ENCODE results near the gene CHMP2A. TPM values are rescaled to one million over a fixed set of nuclear protein-coding genes. Genes with fewer than 3 reads are reported as not detected.

Gene CHMP2A
- total RNA-seq, 4 donors from 2014 or later, result 79.2 to 115 (median 101) TPM

GRCh38 chr19:58555920-58556621, 1.2 kb upstream of the CHMP2A start:
- Histone ChIP-seq H3K4me3 (no peak overlapping the region), H3K4me1 (peaks cover 0 to 46% (median 27%) of the 10 kb centered on the region in 4 donors), H3K27ac (peak overlapping the region in 3 of 4 donors; percentile 89 to 100 (median 89)), H3K27me3 (no peaks in the 10 kb centered on the region), H3K36me3 (peaks cover 0 to 37% (median 0%) of the 10 kb centered on the region in 3 donors), H3K9me3 (no peaks in the 10 kb centered on the region)
- TF ChIP-seq CTCF (IDR thresholded peaks at IDR 0.05) (no peak), POLR2A (IDR thresholded peaks at IDR 0.05) (no peak)
- no peak for DNase-seq

- H3K4me3 ChIP-seq, result peak overlapping the region; percentile 67 to 79 (median 74)
- no peaks in the 10 kb centered on the region for H3K27me3 ChIP-seq
- DNase-seq, result no peak
- no peaks in the 10 kb centered on the region for H3K9me3 ChIP-seq
- peak overlapping the region; percentile 89 to 100 (median 90) for H3K27ac ChIP-seq
- peaks cover 0 to 44% (median 0%) of the 10 kb centered on the region in 3 donors for H3K36me3 ChIP-seq
- no peak for TF ChIP-seq CTCF (IDR thresholded peaks at IDR 0.05)
- TF ChIP-seq POLR2A (IDR thresholded peaks at IDR 0.05), result no peak
- H3K4me1 ChIP-seq, result peaks cover 0 to 46% (median 27%) of the 10 kb centered on the region in 4 donors
These were observed 522 bp upstream of the CHMP2A start for GRCh38 chr19:58555369-58555885.

GRCh38 chr19:58553799-58554493, 959 bp downstream of the CHMP2A start:
- Histone ChIP-seq H3K4me1 (peaks cover 0 to 38% (median 22%) of the 10 kb centered on the region in 4 donors), H3K9me3 (no peaks in the 10 kb centered on the region), H3K36me3 (peaks cover 0 to 58% (median 0%) of the 10 kb centered on the region in 3 donors), H3K27ac (peak overlapping the region; percentile 89 to 100 (median 90)), H3K27me3 (no peaks in the 10 kb centered on the region), H3K4me3 (peak overlapping the region; percentile 67 to 79 (median 74))
- no peak for DNase-seq
- TF ChIP-seq POLR2A (IDR thresholded peaks at IDR 0.05), result no peak
- TF ChIP-seq CTCF (IDR thresholded peaks at IDR 0.05), result no peak

- no peak for DNase-seq
- peaks cover 0 to 38% (median 21%) of the 10 kb centered on the region in 4 donors for H3K4me1 ChIP-seq
These were observed 2.2 kb downstream of the CHMP2A start for GRCh38 chr19:58552655-58553054.

More at GRCh38 chr19:58552655-58553054, 2.2 kb downstream of the CHMP2A start:
- Histone ChIP-seq H3K36me3 (peaks cover 0 to 71% (median 0%) of the 10 kb centered on the region in 3 donors), H3K27me3 (no peaks in the 10 kb centered on the region), H3K9me3 (no peaks in the 10 kb centered on the region), H3K4me3 (no peak overlapping the region), H3K27ac (no peak overlapping the region)
- no peak for TF ChIP-seq CTCF (IDR thresholded peaks at IDR 0.05)
- no peak for TF ChIP-seq POLR2A (IDR thresholded peaks at IDR 0.05)
